ENCODE measurements around the gene NKD1.
A peak's percentile ranks its signal among the peaks of the same experiment; 100 is the strongest.
"Not testable (repeated sequence)": the region's sequence is repeated elsewhere in the genome, so short reads cannot be mapped to it uniquely, and the experiment has no call there.

The NKD1 gene

GRCh38 chr16:50572700-50573099, 24.5 kb downstream of the NKD1 start:
- FAIRE-seq (no peak), DNase-seq (ENCODE audit: extremely low spot score, insufficient read length, low read depth) (no peak)

- FAIRE-seq (no peak), DNase-seq (ENCODE audit: extremely low spot score, insufficient read length, low read depth) (no peak)
Measured at GRCh38 chr16:50573279-50573678, 25.1 kb downstream of the NKD1 start.

- FAIRE-seq = no peak
- DNase-seq (ENCODE audit: extremely low spot score, insufficient read length, low read depth) = no peak
Measured at GRCh38 chr16:50573947-50574744, 25.9 kb downstream of the NKD1 start.

- DNase-seq (ENCODE audit: extremely low spot score, insufficient read length, low read depth) (no peak), FAIRE-seq (no peak)
Measured at GRCh38 chr16:50574745-50575136, 26.5 kb downstream of the NKD1 start.

GRCh38 chr16:50575743-50576142, 27.5 kb downstream of the NKD1 start:
- no peak for DNase-seq (ENCODE audit: extremely low spot score, insufficient read length, low read depth)
- FAIRE-seq = no peak

GRCh38 chr16:50576403-50577113, 28.4 kb downstream of the NKD1 start:
- no peak for FAIRE-seq
- no peak for DNase-seq (ENCODE audit: extremely low spot score, insufficient read length, low read depth)

- DNase-seq (ENCODE audit: extremely low spot score, insufficient read length, low read depth) = no peak
- FAIRE-seq = peak; percentile 38
Measured at GRCh38 chr16:50578137-50578536, 29.9 kb downstream of the NKD1 start.

- not testable (repeated sequence) for DNase-seq (ENCODE audit: extremely low spot score, insufficient read length, low read depth); FAIRE-seq
Measured at GRCh38 chr16:50579373-50579772, 31.2 kb downstream of the NKD1 start.

- no peak for FAIRE-seq
Measured at GRCh38 chr16:50580180-50580798, 32.1 kb downstream of the NKD1 start.

GRCh38 chr16:50581845-50582244, 33.6 kb downstream of the NKD1 start:
- no peak for FAIRE-seq
- no peak for DNase-seq (ENCODE audit: extremely low spot score, insufficient read length, low read depth)

More at GRCh38 chr16:50580180-50580798, 32.1 kb downstream of the NKD1 start:
- no peak for DNase-seq (ENCODE audit: extremely low spot score, insufficient read length, low read depth)

GRCh38 chr16:50583211-50583610, 35.0 kb downstream of the NKD1 start:
- no peak for DNase-seq (ENCODE audit: extremely low spot score, insufficient read length, low read depth)
- no peak for FAIRE-seq

- peak; percentile 9 for DNase-seq (ENCODE audit: extremely low spot score, insufficient read length, low read depth)
- FAIRE-seq = peak; percentile 56
Measured at GRCh38 chr16:50584033-50584722, 36.0 kb downstream of the NKD1 start.

GRCh38 chr16:50585331-50585776, 37.2 kb downstream of the NKD1 start:
- no peak for FAIRE-seq
- DNase-seq (ENCODE audit: extremely low spot score, insufficient read length, low read depth) = no peak

- no peak for FAIRE-seq
- no peak for DNase-seq (ENCODE audit: extremely low spot score, insufficient read length, low read depth)
Measured at GRCh38 chr16:50587543-50587942, 39.3 kb downstream of the NKD1 start.

GRCh38 chr16:50588276-50588675, 40.1 kb downstream of the NKD1 start:
- FAIRE-seq = no peak
- DNase-seq (ENCODE audit: extremely low spot score, insufficient read length, low read depth) = no peak

GRCh38 chr16:50591209-50591608, 43.0 kb downstream of the NKD1 start:
- FAIRE-seq (no peak), DNase-seq (ENCODE audit: extremely low spot score, insufficient read length, low read depth) (no peak)

- FAIRE-seq (no peak), DNase-seq (ENCODE audit: extremely low spot score, insufficient read length, low read depth) (no peak)
Measured at GRCh38 chr16:50591800-50592771, 43.9 kb downstream of the NKD1 start.

GRCh38 chr16:50592996-50593395, 44.8 kb downstream of the NKD1 start:
- DNase-seq (ENCODE audit: extremely low spot score, insufficient read length, low read depth) (no peak), FAIRE-seq (no peak)

Data from GM18507 (cell line).